Upper lobe of right lung (tissue), 1 donor: ENCODE data around the gene GNAQ. TPM values are rescaled to one million over a fixed set of nuclear protein-coding genes. Genes with fewer than 3 reads are reported as not detected.
A peak's percentile ranks its signal among the peaks of the same experiment; 100 is the strongest.

Experiments used
- ATAC-seq: fragments of 200-7000 bp; cut with Tn5 transposase; one replicate; pipeline ENCODE4 v1.9.1; 2020; ENCODE audit warnings: mild to moderate bottlenecking, moderate library complexity
- DNase-seq: peaks from one replicate; pipeline ENCODE4 v3.0.0-alpha.2; 2020
- H3K27ac ChIP-seq: fragments of 200-600 bp; one replicate; pipeline ENCODE4 v1.8.0; 2022
- H3K27me3 ChIP-seq: fragments of 200-600 bp; one replicate; pipeline ENCODE4 v1.8.0; 2022; ENCODE audit warnings: mild to moderate bottlenecking
- H3K36me3 ChIP-seq: fragments of 200-600 bp; one replicate; pipeline ENCODE4 v1.8.0; 2022
- H3K4me1 ChIP-seq: fragments of 200-600 bp; one replicate; pipeline ENCODE4 v1.8.0; 2022
- H3K4me3 ChIP-seq: fragments of 200-600 bp; one replicate; pipeline ENCODE4 v1.8.0; 2022; ENCODE audit warnings: mild to moderate bottlenecking
- H3K9me3 ChIP-seq: fragments of 200-600 bp; one replicate; pipeline ENCODE4 v1.8.0; 2022
- intact Hi-C: fragments of 100-400 bp; cut with DNase I; formaldehyde crosslinking; loops from one replicate; pipeline ENCODE4 v1.11.0; 2022
- total RNA-seq: library from RNA; stranded (reverse); fragmentation: NEBNext Ultra II Directional; extraction: Animal tissue kit (Norgen Biotek cat#: 25700); gene quantifications from one replicate; pipeline ENCODE4 v1.2.1, GENCODE V29; 2021
- TF ChIP-seq, protein P1 (sequence below): fragments of 200-600 bp; IDR thresholded peaks from one replicate; pipeline ENCODE4 v1.8.0; 2022; ENCODE audit warnings: antibody characterized with exemption
- donor health status: DM: no; HTN: yes; CAD: no; lungs with severe emphysema.

The GNAQ gene
- total RNA-seq, 1 donor from 2014 or later: 132 TPM

DNA sequence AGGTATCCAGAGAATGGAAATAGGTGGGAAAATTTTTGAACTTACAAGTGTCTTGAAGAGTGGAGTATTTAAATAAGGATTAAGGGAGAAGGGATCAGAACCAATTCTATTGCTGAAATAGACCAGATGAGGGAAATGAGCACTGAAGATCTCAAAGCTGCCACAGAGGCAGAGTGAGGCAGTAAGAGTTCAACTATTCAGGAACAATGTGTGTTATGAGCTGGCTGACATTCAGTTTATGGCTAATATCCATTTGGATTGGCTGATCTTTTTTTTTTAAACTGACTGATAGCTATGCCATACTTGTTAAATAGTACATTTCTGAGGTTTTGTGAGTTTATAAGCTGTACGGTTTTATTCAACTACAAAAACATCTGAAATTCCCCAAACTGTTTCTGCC, 288.2 kb downstream of the GNAQ start:
- H3K4me3 ChIP-seq: no peak overlapping the region
- DNase-seq (no peak), ATAC-seq (no peak)
- intact Hi-C loops: no loop called here
- H3K36me3 ChIP-seq: no peaks in the 10 kb centered on the region
- TF ChIP-seq, protein P1, sequence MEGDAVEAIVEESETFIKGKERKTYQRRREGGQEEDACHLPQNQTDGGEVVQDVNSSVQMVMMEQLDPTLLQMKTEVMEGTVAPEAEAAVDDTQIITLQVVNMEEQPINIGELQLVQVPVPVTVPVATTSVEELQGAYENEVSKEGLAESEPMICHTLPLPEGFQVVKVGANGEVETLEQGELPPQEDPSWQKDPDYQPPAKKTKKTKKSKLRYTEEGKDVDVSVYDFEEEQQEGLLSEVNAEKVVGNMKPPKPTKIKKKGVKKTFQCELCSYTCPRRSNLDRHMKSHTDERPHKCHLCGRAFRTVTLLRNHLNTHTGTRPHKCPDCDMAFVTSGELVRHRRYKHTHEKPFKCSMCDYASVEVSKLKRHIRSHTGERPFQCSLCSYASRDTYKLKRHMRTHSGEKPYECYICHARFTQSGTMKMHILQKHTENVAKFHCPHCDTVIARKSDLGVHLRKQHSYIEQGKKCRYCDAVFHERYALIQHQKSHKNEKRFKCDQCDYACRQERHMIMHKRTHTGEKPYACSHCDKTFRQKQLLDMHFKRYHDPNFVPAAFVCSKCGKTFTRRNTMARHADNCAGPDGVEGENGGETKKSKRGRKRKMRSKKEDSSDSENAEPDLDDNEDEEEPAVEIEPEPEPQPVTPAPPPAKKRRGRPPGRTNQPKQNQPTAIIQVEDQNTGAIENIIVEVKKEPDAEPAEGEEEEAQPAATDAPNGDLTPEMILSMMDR: no peak
- no peaks in the 10 kb centered on the region for H3K4me1 ChIP-seq
- no peak overlapping the region for H3K27ac ChIP-seq
- H3K9me3 ChIP-seq: no peaks in the 10 kb centered on the region
- no peaks in the 10 kb centered on the region for H3K27me3 ChIP-seq

DNA sequence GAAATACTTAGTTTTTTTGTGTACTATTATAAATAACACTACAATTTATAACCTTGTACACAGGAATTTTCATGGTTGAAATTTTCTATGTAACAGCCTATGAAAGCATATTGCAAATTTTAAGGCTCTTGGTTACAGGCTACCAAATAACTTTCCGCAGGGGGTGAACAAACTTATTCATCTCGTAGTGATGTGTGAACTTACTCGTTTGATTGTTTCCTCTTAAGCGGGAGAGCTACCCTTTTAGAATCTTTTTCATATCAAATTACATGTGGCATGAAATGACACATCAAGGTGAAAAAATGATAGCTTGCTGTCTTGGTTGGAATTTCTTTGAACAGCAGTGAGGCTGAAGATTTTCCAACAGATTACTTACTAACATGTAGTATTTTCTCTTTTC, 292.7 kb downstream of the GNAQ start:
- TF ChIP-seq, protein P1: no peak
- H3K27me3 ChIP-seq: no peaks in the 10 kb centered on the region
- no peak overlapping the region for H3K4me3 ChIP-seq
- H3K27ac ChIP-seq: no peak overlapping the region
- H3K36me3 ChIP-seq: no peaks in the 10 kb centered on the region
- no peak for ATAC-seq
- DNase-seq: no peak
- intact Hi-C loops: no loop called here
- peaks cover 5% of the 10 kb centered on the region for H3K4me1 ChIP-seq
- no peaks in the 10 kb centered on the region for H3K9me3 ChIP-seq

DNA sequence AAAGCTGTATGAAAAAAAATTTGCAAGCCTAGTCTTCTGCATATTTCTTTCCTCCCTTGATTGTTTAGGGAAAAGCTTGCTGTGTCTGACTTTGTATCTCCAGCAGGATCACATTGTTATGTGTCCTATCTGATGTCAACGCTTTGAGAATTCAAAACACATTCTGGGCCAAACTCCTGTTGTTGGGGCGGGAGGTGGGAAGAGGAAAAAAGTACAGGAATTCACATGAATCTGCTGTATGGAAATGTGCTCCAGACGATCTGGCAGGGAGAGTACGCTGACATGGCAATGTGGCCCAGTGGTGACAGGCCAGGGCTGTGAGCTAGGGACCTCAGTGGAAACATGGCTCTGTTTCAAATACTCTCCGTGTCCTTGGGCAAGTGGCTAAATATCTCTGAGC, 296.1 kb downstream of the GNAQ start:
- Histone ChIP-seq H3K4me3 (no peak overlapping the region), H3K9me3 (no peaks in the 10 kb centered on the region), H3K27me3 (no peaks in the 10 kb centered on the region), H3K36me3 (no peaks in the 10 kb centered on the region), H3K4me1 (peaks cover 5% of the 10 kb centered on the region), H3K27ac (no peak overlapping the region)
- intact Hi-C loops: no loop called here
- ATAC-seq: peak; percentile 31
- TF ChIP-seq, protein P1: no peak
- no peak for DNase-seq

DNA sequence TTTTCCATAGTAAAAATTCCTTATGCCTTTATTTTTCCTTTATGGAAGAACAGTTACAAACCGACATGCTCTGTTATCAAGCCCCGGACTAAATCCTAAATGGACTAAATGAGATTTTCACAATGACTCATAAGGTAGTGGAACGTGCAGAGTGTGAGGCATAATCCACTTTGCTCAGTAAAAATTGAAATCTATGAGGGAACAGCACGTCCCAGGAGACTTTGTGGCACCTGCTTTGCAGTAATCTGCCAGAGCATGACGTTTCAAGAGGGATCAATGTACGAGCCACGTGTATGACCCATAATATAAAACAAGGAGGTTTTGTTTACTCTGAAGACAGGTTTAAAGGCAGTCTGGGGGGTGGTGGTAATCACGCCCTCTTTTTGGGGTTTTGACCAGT, 299.7 kb downstream of the GNAQ start:
- no peaks in the 10 kb centered on the region for H3K27me3 ChIP-seq
- peaks cover 19% of the 10 kb centered on the region for H3K36me3 ChIP-seq
- no peak for ATAC-seq
- intact Hi-C loops: no loop called here
- peaks cover 5% of the 10 kb centered on the region for H3K4me1 ChIP-seq
- no peak for DNase-seq
- no peak overlapping the region for H3K27ac ChIP-seq
- TF ChIP-seq, protein P1: no peak
- H3K9me3 ChIP-seq: no peaks in the 10 kb centered on the region
- no peak overlapping the region for H3K4me3 ChIP-seq

DNA sequence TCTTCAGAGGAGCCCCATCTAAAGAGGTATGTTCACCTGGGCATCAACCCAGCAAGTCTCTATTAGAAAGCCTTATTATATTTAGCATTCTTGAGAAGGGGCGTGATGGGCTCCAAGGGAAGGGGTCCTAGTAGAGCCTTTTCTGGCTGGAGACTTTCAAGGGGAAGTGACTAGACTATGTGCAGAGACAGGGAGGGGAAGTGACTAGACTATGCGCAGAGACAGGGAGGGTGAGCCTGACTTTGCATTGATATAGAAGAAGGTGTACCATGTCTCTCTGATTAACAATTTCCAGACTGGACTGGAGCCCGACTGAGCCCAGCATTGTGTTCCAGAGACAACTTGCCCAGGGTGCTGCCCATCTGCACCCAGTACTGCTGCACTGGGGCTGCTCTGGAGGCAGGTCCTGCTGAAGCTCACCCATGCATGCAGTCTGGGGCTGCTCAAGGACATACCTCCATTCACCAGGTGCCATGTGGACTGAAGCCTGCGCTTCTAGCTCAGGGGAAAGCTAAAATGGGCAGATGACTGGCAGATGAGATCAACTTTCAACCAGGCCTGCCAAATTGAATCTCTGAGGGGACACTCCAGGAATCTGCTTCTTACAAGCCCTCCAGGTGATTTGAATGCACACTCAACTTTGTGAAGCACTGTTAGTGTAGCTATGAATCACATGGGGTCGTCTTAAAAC, 300.5 kb downstream of the GNAQ start:
- ATAC-seq: peak; percentile 54
- TF ChIP-seq, protein P1: no peak
- no peaks in the 10 kb centered on the region for H3K9me3 ChIP-seq

DNA sequence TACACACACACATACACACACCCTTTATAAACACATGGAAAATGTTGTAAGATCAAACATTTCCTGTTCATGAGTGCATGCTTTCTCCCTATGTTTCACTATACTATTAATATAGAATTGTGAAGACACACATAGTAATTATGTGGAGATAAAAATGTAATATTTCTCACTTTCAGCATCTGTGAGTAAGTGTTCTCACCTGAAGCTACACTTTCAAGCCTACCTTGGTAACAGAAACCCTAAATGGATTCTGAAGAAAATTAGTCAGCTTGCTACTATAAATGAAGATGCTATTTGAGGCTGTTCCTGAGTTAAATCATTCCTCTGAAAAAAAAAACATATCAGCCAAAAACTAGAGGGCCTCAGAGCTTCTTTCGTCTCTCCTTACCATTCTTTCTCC, 302.4 kb downstream of the GNAQ start:
- Histone ChIP-seq H3K4me3 (no peak overlapping the region), H3K9me3 (no peaks in the 10 kb centered on the region), H3K4me1 (no peaks in the 10 kb centered on the region), H3K27me3 (no peaks in the 10 kb centered on the region), H3K27ac (no peak overlapping the region), H3K36me3 (peaks cover 33% of the 10 kb centered on the region)
- no peak for DNase-seq
- no peak for ATAC-seq
- TF ChIP-seq, protein P1: no peak
- intact Hi-C loops: no loop called here

More for the DNA sequence above, 300.5 kb downstream of the GNAQ start:
- H3K27me3 ChIP-seq: no peaks in the 10 kb centered on the region
- no peak overlapping the region for H3K27ac ChIP-seq
- peaks cover 5% of the 10 kb centered on the region for H3K4me1 ChIP-seq
- peaks cover 26% of the 10 kb centered on the region for H3K36me3 ChIP-seq
- intact Hi-C loops: no loop called here
- H3K4me3 ChIP-seq: no peak overlapping the region
- no peak for DNase-seq
